CD4-positive, alpha-beta T cell treated with Interleukin-4 for 4 hours (primary cell): ENCODE measurements around the gene NLGN4X.

Source experiments
- DNase-seq: peaks from one replicate; pipeline ENCODE4 v3.0.0-alpha.2; 2020

NLGN4X gene

DNA sequence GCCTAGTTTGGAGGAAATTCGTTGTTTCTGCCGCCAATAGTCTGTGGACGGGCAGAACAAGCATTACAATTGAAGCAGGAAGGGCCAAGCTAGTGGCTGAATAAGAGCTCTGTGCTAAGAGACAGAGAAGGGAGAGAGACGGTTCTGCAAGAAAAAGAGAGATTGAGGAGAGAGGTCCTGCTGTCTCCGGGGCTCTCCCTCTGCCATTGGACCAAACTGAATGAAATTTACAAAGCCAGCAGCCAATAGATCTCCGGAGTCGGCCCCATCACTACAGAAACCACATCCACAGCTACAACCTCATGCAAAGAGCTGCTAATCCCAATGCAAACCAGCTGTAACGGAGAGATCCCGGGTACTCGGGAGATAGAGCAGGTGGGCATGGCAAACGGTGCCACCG, at the start of gene NLGN4X:
Gene NLGN4X (minus strand): TSS at position 148 of the 400 bp plus-strand sequence. CDS start 77,401 bp downstream, outside the sequence.
- DNase-seq, result no peak

DNA sequence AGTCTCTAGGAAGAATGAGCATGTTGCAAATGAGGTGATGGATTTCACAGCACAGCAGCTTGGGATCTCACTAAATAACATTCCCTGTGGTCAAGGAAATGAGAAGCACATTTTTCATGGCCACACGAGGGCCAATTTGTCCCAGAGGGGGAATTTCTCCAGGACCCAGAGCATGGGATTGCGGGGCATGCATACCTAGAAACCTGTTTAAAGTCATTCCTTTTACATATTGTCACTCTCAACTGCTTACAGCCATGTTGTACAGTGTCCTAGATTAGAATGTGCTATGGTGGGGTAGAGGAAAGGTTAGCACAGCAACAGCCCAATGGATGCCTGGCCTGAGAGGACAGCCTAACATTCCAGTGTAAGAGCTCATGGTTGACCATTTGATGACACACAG, 37.4 kb upstream of the NLGN4X start:
- no peak for DNase-seq

DNA sequence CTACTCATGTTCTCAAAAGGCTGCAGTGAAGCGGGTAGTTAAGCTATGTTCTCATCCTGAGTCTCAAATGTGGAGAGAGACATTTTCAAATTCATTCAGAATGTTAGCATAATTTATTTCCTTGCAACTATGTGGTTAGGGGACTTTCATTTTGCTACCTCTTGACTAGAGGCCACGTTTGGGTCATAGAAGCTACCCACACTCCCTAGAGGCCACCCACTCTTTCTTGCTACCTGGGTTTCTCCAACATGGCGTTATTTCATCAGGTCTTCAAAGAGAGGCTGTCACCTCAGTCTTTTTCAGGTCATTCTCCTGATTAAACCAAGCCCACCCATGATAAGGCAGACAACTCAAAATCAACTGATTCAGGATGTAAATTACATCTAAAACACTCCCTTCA, 34.3 kb upstream of the NLGN4X start:
- DNase-seq, result no peak

DNA sequence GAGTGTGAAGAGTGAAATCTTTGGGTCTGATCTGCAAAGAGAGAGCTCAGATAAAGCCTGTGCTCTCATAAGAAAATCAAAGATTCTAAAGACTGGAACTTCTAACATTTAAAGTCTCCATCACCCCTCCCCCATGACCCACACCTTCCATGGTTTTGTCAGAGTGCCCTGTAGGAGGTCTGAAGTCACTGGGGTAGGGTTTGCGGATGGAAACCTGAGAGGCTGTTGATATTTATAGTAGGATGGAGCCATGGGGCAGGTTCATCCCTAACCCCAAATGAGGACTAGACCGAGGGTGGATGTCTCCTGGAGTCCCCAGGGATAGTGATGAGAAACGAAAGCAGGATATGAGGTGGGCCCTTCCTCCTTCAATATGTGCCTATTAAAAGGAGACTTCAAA, 28.4 kb upstream of the NLGN4X start:
- DNase-seq, result no peak

DNA sequence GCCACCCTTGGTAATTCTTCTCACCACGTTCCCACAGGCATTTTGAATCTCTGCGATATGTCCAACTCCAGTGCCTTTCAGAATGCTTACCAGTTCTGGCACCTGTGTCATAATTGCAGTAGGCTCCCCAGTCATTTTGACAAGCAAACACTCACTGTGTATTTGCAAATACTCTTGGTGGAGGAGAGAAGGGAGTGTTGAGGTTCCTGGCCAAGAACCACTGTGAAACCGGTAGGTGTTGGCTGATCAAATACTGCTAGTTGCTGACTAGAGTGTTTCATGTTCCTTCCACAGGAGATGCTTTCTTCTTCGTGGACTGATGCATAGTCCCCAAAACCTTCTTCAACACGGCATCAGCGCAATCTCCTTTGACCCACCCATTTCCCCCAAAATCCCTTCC, 16.0 kb upstream of the NLGN4X start:
- DNase-seq, result no peak

DNA sequence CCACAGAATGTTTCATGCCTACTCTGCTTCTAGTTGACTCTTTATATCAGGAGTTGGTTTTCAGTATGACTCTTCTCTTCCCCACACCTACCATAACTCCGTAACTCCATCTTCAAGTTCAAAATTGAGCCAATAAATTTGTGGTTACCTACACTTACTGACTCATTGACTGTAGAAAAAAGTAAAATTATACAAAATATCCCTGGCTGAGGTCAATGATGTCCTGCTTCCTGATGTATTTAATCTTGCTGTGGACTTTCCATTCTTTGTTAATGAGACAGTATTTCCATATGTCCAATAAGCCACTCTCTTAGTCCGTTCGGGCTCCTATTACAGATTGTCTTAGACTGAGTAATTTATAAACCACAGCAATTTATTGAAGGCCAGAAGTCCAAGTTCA, 9.9 kb upstream of the NLGN4X start:
- no peak for DNase-seq

DNA sequence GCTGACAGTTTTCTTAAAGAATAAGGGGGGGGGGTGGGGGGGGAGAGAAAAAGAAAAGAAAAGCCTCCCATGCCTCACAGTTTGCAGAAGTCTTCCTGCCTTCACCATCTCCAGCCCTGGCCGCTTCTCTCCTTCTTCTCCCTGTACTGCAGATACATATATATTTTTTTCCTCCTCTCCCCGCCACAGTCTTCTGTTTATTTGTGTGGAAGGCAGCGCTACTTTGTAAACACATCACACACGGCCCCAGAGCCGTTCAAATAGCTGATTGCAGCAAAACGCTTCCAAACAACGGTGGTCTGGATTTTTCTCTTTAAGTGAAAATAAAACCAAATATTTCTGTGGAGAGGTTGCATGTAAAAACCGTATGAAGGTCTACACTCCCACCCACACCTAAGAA, 732 bp downstream of the NLGN4X start:
- DNase-seq, result no peak

DNA sequence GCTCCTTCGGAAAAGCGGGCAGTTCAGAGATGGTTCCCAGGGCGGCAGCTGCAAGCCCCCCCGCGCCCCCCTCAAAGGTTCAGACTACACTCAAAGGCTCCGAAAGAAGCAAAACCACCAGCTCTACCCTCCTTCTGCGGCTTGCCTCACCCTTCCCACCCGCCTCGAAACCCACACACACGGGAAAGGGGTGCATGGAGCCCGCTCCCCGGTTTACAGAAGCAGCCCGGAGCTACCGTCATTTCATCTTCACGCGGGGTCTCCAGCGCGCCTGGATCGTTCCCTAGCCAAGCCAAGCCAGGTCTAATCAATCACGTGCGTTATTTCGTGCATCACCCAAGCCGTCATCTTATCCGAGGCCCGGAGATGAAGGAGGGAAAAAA, 1.2 kb downstream of the NLGN4X start:
- no peak for DNase-seq

DNA sequence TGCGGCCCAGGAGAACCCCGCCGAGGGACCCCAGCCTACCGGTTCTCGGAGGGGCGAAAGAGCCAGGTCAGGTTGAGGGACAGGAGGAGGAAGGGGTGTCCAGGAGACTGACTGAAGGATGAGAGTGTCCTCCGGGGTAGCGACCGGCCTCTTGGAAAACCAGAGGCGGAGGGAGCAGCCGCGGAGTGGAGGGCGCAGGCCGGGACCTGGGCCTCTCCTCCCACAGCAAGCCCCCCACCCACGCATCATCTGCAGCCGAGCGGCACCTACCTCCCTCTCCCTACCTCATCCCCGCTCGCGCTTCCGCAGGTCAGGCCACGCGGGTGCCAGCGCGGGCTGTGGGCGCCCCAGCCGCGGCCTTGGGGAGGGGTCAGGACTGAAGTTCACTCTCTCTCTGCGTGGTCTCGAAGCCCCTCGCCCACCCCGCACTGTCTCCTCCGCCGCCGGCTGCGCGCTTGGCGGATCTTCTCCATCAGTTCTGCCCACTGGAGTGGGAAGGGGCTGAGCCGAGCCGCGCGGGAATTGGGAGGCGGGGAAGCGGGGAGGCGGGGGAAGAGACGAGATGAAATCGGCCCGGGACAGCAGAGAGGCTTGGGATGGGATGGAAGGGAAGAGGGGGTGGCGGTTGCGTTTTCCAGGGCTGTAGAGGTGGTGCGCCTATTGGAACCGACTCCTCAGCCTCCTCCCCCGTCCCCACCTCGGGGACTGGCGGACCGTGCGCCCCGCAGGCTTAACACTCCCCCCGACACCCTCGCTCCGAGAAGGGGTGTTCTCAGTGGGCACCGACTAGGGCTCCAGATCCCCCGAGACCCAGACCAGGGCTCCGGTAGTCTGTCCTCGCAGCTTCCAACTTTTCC, 1.8 kb downstream of the NLGN4X start:
- DNase-seq, result no peak

DNA sequence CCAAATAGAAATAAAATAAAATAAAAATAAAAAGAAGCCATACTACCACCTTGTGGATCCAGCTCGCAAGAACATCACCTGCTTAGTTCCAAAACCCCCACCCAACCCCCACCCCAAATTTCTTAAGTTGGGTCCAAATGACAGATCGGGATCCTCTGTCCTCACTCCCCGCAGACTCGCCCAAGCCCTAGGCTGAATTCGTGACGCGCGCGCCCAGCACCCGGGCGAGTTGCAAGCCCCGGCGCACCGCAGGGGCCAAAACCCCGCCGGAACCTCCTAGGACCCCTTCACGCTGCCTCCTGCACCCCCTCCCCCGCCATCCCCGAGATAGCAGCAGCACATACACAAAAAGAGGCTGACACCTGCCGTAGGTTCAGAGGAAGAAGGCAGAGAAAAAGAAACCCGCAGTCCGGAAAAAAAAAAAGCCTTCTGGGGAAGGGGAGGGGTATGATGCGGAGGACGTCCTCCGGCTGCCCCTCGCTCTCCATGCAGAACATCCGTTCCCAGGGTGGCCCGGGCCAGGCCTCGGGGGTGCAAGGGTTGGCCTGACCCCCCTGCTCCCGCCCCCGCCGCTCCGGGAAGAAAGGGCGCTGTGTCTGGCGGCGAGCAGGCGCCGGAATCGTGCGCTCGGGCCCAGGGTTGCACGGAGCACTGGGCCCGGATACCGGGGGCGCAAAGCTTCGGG, 2.6 kb downstream of the NLGN4X start:
- no peak for DNase-seq

DNA sequence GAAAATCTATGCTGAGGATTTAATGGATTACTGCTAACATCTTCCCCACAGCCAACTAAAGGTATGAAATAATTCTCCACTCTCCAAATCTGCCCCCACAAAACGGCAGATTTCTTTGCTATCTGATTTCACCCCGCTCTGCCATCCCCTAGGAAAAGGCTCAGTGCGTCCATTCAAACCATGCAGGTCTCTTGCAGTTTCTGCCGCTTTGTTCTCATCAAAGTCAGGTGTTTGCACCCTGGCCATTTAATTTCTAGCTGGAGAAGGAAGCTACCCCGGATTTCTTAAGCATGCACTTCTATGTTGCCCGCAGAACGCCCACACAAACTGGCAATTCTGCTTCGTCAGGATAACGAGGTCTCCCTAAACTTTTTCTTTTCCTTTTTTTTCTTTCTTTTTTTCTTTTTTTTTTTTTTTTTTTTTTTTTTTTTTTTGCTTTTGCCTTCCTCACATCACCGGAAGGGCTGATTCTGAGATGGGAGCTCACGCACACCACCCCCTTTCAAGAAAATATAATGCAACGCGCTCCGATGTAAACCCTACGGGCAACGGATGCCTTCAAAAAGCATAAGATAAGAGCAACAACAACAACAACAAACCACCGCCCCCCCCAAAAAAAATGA, 3.3 kb downstream of the NLGN4X start:
- no peak for DNase-seq

DNA sequence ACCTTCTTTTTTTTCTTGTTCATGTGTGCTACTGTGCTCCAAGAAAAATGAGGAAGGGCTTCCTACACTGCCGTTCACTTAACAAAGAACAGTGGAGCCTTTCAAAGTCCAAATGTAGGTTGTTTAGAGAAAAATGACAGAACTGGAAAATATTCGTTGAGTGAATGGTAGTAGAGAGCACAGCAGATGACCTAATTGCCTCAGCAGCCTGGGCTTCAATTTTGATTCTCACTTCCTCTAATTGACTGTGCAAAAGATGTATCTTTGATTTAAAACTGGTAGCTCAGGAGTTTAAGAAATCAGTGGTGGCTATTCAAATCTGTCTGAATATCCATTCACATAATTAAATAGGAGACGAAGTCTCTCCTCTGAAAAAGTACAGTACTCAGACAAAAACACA, 5.2 kb downstream of the NLGN4X start:
- no peak for DNase-seq

DNA sequence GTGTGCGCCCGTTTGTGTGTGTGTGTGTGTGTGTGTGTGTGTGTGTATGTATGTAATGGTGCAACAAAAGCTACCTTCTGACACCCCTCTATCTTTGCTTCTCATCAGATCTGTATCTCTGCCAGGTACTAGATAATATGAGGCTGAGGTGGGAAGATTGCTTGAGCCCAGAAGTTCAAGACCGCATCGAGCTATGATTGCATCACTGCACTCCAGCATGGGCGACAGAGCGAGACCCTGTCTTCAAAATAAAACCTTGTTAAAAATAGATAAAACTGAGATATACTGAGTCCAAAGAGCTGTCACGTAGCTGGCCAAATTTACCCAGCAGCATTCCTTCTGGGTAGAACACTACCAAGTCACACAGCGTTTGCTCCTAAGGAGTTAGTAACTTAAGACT, 18.4 kb downstream of the NLGN4X start:
- DNase-seq, result no peak

DNA sequence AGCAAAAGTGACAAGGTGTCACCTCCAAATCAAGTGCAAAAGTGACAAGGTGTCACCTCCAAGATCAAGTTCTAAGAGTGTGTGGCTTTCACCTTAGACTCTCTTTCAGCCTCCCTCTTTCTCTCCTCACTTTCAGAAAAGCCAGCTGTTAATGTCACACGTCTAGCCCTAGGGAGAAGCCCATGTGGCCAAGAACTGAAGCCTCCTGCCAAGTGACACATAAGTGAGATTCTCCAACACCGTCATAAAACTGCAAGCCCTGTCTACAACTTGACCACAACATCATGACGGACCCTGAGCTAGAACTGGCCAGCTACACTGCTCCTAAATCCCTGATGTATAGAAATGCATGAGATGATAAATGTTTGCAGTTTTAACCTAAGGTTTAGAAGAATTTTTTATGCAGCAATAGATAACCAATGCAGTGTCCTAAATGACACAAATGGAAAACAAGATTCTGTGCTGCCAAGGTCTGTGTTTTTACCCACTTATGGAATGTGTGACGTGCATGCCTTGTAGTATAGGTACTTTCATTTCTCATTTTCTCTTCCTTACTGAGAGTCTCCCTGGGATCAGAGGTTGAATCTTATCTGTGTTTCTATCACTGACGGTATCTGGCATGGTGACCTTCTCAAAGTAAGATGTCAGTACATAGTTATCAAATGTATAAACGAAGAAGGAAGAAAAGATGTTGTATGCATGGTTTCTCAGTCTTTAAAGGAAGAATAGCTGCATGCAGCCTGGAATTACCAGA, 25.0 kb downstream of the NLGN4X start:
- DNase-seq, result no peak

DNA sequence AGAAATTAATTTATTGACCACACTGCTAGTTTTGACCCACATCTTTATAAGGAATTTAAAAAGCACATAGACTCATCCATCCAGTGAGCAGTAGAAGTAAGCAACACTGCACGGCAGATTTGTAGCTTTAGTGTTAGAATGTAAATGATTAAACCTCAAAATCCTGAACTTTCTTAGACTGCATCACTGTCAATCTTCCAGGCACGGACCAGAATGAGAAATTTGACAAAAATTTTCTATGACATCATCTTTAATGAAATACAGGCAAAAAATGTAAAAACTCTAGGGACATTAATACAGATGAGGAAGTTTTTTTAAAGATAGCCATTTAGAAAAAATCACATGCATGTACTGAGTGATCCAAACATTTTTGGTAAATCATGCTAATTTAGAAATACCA, 29.2 kb downstream of the NLGN4X start:
- DNase-seq, result no peak

DNA sequence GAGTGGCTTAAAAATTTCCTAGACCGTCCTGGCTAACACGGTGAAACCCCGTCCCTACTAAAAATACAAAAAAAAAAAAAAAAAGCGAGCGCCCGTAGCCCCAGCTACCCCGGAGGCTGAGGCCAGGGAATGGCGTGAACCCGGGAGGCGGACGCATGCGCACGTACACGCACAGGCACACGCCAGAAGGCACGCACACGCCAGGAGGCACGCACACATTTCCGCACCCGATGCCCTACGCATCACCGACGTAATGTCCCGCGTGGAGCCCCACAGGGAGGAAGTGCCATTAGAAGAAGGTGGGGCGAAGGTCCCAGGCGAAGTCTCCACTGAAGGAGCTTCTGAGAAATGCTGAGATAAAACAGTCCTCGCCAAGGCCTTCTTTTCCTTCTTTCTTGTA, 41.4 kb downstream of the NLGN4X start:
- DNase-seq, result no peak

DNA sequence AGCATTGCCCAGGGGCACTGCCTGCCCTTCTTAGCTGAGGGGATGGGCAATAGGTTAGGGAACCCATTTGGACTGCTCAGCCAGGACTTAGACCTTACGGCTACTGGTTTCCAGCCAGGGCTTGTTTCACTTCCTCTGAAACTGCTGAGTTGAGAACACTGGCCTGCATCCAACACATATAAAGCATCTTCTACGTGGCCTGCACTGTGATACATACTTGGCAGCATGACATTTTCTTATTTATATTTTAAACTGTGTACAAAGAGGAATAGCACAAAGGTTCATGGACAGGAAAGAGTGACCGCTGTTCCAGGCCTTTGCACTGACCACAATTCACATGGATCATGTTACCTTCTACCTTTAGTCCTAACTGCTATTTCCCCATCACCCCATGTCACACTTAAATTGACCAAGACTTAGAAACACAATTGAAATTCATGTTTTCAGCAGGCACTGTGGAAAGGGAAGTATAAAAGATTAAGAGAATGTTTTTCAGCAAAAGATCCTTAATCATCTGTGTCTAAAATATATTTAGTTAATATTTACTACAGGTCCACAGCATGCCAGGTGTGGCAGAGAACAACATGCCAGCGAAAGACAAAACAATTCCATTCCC, 43.7 kb downstream of the NLGN4X start:
- DNase-seq, result no peak

DNA sequence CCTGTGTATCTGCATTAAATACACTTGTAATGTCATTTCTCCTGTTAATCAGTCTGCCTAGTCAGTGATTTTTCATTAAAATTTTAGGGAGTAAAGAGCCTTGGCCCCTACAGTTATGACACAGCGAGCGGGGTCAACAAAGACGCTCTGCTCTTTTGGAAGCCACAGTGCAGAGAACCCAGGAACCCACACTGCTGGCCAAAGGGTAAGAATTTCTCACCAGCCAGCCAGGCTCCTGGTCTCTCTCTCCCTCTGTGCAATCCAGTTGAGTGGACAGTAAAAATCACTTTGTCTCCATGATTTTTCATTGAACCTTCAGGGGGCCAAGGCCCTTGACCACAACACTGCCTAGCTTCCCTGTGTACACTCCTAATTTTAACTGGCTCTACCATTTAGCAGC, 52.8 kb downstream of the NLGN4X start:
- no peak for DNase-seq

DNA sequence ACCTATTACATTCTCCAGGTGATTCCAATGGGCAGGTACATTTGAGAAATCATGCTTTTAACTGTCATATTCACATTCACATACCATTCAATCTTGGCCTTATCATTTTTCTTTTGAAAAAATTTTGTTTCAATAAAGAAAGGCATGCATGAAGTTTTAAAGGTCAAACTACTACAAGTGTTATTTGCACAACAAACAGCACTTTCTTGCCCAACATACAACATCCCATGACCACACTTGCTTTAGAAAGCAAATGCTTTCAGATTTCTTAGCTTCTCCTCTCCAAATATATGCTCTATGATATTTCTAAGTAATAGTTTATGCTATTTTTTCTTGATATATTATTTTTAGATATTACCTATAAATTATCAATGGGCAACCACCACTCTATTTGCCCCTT, 58.2 kb downstream of the NLGN4X start:
- no peak for DNase-seq

DNA sequence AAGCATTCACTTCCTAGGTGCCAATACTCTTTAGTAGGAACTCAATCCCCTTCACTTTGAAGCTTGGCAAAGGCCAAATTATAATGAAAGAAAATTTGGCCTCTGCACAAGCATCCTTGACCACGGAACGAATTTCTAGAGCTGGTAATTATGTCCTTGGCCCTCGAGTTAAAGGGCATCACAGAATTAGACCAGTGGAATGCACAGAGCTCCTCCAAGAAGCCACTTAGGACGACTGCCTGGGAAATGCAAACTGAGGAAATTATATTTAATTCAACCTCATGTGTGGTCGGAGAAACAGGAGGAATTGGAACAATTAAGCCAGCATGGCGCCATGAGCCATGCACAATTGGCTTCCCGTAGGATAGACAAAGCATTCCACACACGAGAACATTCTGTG, 59.3 kb downstream of the NLGN4X start:
- DNase-seq, result no peak

DNA sequence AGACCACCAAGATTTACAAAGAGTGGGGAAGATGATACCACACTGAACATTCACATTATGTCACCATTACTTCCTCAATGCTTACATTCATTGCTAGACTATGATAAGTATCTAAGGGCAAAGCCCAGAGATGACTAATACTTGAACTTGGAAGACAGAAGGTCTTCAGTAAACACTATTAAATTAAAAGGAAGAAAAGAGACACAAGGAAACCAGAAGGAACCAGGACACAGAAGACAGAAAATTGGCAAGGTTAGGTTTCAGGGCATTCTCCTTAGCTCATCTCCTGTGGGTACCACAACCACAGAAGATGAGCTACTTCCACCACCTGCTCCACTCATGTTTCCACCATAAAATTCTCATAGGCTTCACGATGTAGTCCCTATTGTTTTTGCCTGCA, 64.9 kb downstream of the NLGN4X start:
- no peak for DNase-seq

DNA sequence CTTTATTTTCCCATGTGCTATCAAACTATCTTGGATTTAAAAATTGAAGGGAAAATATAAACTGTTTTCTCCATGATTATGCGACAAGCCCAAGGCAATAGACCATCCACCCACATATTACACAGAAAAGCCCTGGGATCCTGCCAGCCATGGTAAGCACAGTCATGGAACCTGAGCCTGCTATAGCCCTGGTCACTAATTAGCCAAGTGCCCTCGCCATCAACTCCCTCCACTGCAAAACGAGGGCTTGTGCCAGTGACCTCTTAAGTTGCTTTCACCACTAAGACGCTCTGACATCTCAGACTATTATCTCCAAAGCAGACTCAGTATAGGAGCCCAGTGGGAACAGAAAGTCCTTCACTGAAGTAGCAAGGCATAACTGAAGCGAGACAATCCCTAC, 69.2 kb downstream of the NLGN4X start:
- no peak for DNase-seq

DNA sequence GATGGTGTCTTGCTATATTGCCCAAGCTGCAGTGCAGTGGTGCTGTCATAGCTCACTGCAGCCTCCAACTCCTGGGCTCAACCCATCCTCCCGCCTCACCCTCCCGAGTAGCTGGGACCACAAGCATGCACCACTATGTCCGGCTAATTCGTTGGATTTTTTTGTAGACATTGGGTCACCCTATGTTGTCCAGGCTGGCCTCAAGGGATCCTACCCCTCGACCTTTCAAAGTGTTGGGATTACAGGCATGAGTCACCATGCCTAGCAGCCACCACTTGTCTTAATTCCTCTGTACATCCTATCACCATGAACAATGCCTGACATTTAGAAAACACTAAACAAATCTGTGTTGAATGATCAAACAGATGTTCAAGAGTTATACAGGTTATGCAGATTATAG, 76.7 kb downstream of the NLGN4X start:
- DNase-seq, result no peak
